Measurements from ENCODE around the gene FLNB. TPM values are rescaled to one million over a fixed set of nuclear protein-coding genes. Genes with fewer than 3 reads are reported as not detected.

The FLNB gene
- total RNA-seq, 1 donor from 2014 or later, result 32.0 TPM

DNA sequence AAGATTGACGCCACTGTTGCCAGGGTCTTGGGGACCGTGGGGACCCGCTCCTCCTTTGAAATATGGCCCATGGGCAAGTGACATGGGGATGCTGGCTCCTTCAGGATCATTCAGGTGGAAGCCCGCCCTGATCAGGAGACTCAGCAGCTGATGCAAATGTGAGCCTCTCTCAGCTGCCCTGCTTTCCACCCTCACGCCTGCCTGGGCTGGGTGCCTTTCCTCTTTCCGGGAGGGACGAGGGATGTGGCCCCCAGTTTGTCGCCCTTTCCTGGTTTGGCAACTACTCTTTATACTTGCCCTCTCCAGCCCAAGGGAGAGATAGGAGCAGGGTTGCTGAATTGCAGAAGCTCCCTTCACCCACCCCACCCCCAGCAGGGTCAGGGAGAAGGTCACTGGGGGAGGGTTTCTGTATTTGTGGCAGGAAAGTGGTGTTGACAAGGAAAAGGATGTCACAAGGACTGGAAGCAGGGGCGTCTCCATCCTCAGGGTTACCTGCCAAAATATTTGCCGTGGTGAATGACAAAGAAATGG lies 180.8 kb downstream of the FLNB start:
- H2AFZ ChIP-seq (replicated peaks), result no peak overlapping the region
- H3K27ac ChIP-seq, result no peak overlapping the region
- no peak for DNase-seq (ENCODE audit: low spot score)
- no peak overlapping the region for H3K4me3 Mint-ChIP-seq
- no peak overlapping the region for H3K27ac Mint-ChIP-seq
- H3K27me3 Mint-ChIP-seq (ENCODE audit: insufficient read depth, low read depth), result peaks cover 14% of the 10 kb centered on the region
- peaks cover 2% of the 10 kb centered on the region for H3K9me3 Mint-ChIP-seq
- no peak overlapping the region for H3K9ac ChIP-seq
- no peaks in the 10 kb centered on the region for H3K36me3 ChIP-seq
- H3K4me2 ChIP-seq, result peak overlapping the region; percentile 13
- no peaks in the 10 kb centered on the region for H3K79me2 ChIP-seq (ENCODE audit: low read depth)
- peaks cover 10% of the 10 kb centered on the region for H3K4me1 ChIP-seq
- H3K4me3 ChIP-seq, result no peak overlapping the region
- H3K36me3 Mint-ChIP-seq, result no peaks in the 10 kb centered on the region
- H3K27me3 ChIP-seq, result no peaks in the 10 kb centered on the region
- no peaks in the 10 kb centered on the region for H3F3A ChIP-seq (ENCODE audit: low read depth)
- no peaks in the 10 kb centered on the region for H3K9me3 ChIP-seq (ENCODE audit: low read depth)
- no peak for TF ChIP-seq EZH2 (IDR thresholded peaks at IDR 0.05)
- no peak for TF ChIP-seq EZH2phosphoT487 (IDR thresholded peaks at IDR 0.05)
- TF ChIP-seq, protein P1, sequence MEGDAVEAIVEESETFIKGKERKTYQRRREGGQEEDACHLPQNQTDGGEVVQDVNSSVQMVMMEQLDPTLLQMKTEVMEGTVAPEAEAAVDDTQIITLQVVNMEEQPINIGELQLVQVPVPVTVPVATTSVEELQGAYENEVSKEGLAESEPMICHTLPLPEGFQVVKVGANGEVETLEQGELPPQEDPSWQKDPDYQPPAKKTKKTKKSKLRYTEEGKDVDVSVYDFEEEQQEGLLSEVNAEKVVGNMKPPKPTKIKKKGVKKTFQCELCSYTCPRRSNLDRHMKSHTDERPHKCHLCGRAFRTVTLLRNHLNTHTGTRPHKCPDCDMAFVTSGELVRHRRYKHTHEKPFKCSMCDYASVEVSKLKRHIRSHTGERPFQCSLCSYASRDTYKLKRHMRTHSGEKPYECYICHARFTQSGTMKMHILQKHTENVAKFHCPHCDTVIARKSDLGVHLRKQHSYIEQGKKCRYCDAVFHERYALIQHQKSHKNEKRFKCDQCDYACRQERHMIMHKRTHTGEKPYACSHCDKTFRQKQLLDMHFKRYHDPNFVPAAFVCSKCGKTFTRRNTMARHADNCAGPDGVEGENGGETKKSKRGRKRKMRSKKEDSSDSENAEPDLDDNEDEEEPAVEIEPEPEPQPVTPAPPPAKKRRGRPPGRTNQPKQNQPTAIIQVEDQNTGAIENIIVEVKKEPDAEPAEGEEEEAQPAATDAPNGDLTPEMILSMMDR (IDR thresholded peaks at IDR 0.05), result no peak
- peaks cover 16% of the 10 kb centered on the region for H3K4me1 Mint-ChIP-seq
- no peaks in the 10 kb centered on the region for H4K20me1 ChIP-seq (ENCODE audit: low read depth)

DNA sequence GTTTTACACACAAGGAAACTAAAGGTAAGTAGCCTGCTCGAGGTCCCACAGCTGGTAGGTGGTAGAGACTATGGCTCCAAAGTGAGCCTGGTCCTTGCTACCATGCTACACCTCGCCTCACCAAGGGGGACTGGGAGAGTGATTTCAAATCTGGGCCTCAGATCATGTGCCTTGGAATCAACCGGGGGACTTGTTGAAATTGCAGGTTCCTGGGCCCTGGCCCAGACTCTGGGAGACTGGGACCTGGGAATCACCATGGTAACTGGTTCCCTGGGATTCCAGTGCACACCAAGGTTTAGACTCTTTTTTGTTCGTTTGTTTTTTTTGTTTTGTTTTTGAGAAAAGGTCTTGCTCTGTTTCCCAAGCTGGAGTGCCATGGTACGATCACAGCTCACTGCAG lies 181.5 kb downstream of the FLNB start:
- no peak overlapping the region for H2AFZ ChIP-seq (replicated peaks)
- no peak overlapping the region for H3K27ac ChIP-seq
- Mint-ChIP-seq H3K27ac (no peak overlapping the region), H3K27me3 (ENCODE audit: insufficient read depth, low read depth) (peaks cover 11% of the 10 kb centered on the region), H3K9me3 (peaks cover 2% of the 10 kb centered on the region), H3K36me3 (no peaks in the 10 kb centered on the region), H3K4me1 (peaks cover 16% of the 10 kb centered on the region), H3K4me3 (no peak overlapping the region)
- TF ChIP-seq EZH2 (IDR thresholded peaks at IDR 0.05) (no peak), EZH2phosphoT487 (IDR thresholded peaks at IDR 0.05) (no peak)
- TF ChIP-seq, protein P1 (IDR thresholded peaks at IDR 0.05), result no peak
- peaks cover 10% of the 10 kb centered on the region for H3K4me1 ChIP-seq
- H3K4me3 ChIP-seq, result no peak overlapping the region
- DNase-seq (ENCODE audit: low spot score), result no peak
- H3K36me3 ChIP-seq, result no peaks in the 10 kb centered on the region
- no peaks in the 10 kb centered on the region for H3K27me3 ChIP-seq
- no peaks in the 10 kb centered on the region for H3K79me2 ChIP-seq (ENCODE audit: low read depth)
- no peaks in the 10 kb centered on the region for H3F3A ChIP-seq (ENCODE audit: low read depth)
- H3K4me2 ChIP-seq, result no peak overlapping the region
- no peak overlapping the region for H3K9ac ChIP-seq
- no peaks in the 10 kb centered on the region for H4K20me1 ChIP-seq (ENCODE audit: low read depth)
- no peaks in the 10 kb centered on the region for H3K9me3 ChIP-seq (ENCODE audit: low read depth)

DNA sequence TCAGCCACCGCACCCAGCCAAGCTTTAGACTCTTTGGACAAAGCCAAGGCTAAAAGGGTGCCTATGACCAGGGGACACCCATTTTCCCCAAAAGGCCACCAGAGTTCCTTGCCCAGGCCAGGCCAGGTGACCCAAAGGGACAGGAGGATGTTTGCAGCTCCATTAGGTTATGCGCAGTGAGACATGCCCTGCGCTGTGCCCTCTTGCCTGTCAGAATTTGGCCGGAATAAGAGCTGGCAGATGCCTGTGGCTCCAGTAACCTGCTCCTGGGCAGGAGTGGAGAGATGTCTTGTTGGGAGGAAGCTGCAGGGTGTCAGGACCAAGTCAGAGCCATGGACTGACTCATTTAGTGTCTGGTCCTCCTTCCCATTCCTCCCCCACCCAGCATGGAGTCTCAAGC lies 182.1 kb downstream of the FLNB start:
- Histone ChIP-seq H3F3A (ENCODE audit: low read depth) (no peaks in the 10 kb centered on the region), H3K27ac (no peak overlapping the region), H3K4me3 (no peak overlapping the region), H3K4me2 (no peak overlapping the region), H3K79me2 (ENCODE audit: low read depth) (no peaks in the 10 kb centered on the region), H4K20me1 (ENCODE audit: low read depth) (no peaks in the 10 kb centered on the region), H2AFZ (replicated peaks) (no peak overlapping the region), H3K4me1 (peaks cover 10% of the 10 kb centered on the region), H3K9me3 (ENCODE audit: low read depth) (no peaks in the 10 kb centered on the region), H3K9ac (no peak overlapping the region), H3K36me3 (no peaks in the 10 kb centered on the region), H3K27me3 (no peaks in the 10 kb centered on the region)
- Mint-ChIP-seq H3K27me3 (ENCODE audit: insufficient read depth, low read depth) (peaks cover 12% of the 10 kb centered on the region), H3K4me3 (no peak overlapping the region), H3K36me3 (no peaks in the 10 kb centered on the region), H3K27ac (no peak overlapping the region), H3K9me3 (peaks cover 2% of the 10 kb centered on the region), H3K4me1 (peaks cover 16% of the 10 kb centered on the region)
- DNase-seq (ENCODE audit: low spot score), result no peak
- TF ChIP-seq, protein P1 (IDR thresholded peaks at IDR 0.05), result no peak
- no peak for TF ChIP-seq EZH2phosphoT487 (IDR thresholded peaks at IDR 0.05)
- TF ChIP-seq EZH2 (IDR thresholded peaks at IDR 0.05), result no peak
